Sigmoid colon (tissue), 4 donors: ENCODE results near the gene SERTAD3.
"Not testable (repeated sequence)": the region's sequence is repeated elsewhere in the genome, so short reads cannot be mapped to it uniquely, and the experiment has no call there.

Experiments
- POLR2A ChIP-seq, 2 donors: fragments of 450-650 bp; IDR thresholded peaks; one replicate each; pipeline ENCODE4 v1.6.1; 2016; ENCODE audit warnings: antibody characterized with exemption in 2 of 2, mild to moderate bottlenecking in 2 of 2, moderate library complexity in 2 of 2
- POLR2AphosphoS5 ChIP-seq, 4 donors: sonication (generic); formaldehyde crosslinking; IDR thresholded peaks; one replicate each; pipeline ENCODE4 v1.6.1; 2017; ENCODE audit warnings: antibody characterized with exemption in 4 of 4
- TF ChIP-seq, protein P1 (sequence below), 4 experiments: fragments of 450-650 bp in 3 of 4; fragments of 200-600 bp in 1 of 4; IDR thresholded peaks; one replicate each; pipeline ENCODE4 v1.5.1; 2016 to 2019; ENCODE audit warnings: antibody characterized with exemption in 4 of 4, mild to moderate bottlenecking in 3 of 4, moderate library complexity in 2 of 4

GRCh38 chr19:40432760-40433159 is 11.4 kb downstream of the SERTAD3 start:
- TF ChIP-seq, protein P1, sequence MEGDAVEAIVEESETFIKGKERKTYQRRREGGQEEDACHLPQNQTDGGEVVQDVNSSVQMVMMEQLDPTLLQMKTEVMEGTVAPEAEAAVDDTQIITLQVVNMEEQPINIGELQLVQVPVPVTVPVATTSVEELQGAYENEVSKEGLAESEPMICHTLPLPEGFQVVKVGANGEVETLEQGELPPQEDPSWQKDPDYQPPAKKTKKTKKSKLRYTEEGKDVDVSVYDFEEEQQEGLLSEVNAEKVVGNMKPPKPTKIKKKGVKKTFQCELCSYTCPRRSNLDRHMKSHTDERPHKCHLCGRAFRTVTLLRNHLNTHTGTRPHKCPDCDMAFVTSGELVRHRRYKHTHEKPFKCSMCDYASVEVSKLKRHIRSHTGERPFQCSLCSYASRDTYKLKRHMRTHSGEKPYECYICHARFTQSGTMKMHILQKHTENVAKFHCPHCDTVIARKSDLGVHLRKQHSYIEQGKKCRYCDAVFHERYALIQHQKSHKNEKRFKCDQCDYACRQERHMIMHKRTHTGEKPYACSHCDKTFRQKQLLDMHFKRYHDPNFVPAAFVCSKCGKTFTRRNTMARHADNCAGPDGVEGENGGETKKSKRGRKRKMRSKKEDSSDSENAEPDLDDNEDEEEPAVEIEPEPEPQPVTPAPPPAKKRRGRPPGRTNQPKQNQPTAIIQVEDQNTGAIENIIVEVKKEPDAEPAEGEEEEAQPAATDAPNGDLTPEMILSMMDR (IDR thresholded peaks at IDR 0.05) = not testable (repeated sequence)
- not testable (repeated sequence) for TF ChIP-seq POLR2AphosphoS5, POLR2A (IDR thresholded peaks at IDR 0.05)
